Kidney epithelial cell (primary cell): Measurements from ENCODE around the gene KCNQ1. TPM values are rescaled to one million over a fixed set of nuclear protein-coding genes. Genes with fewer than 3 reads are reported as not detected.
A peak's percentile ranks its signal among the peaks of the same experiment; 100 is the strongest.

ENCODE experiments used
- DNase-seq: peaks from one replicate; pipeline ENCODE4 v3.0.0-alpha.2; 2010; ENCODE audit warnings: low read depth
- H3K27me3 ChIP-seq: 2 replicates; pipeline ENCODE4 v1.6.0; 2011; ENCODE audit warnings: low read length; ENCODE audit not compliant: control insufficient read depth, insufficient read depth
- H3K36me3 ChIP-seq: 2 replicates; pipeline ENCODE4 v1.5.1; 2011; ENCODE audit warnings: low read length; ENCODE audit not compliant: control insufficient read depth, insufficient read depth
- H3K4me3 ChIP-seq: 2 replicates; pipeline ENCODE4 v1.5.1; 2011; ENCODE audit warnings: low read depth, mild to moderate bottlenecking, control low read depth, low read length
- total RNA-seq: library from RNA; depleted of rRNA; stranded (reverse); fragments of >200 nt; gene quantifications from 2 replicates; pipeline ENCODE4 v1.2.3, GENCODE V29; 2015
- TF ChIP-seq, protein P1 (sequence below): IDR thresholded peaks from 2 replicates; pipeline ENCODE4 v1.5.1; 2011; ENCODE audit warnings: mild to moderate bottlenecking, moderate library complexity, low read length, control low read depth, inconsistent platforms; ENCODE audit not compliant: insufficient read depth, poor library complexity, severe bottlenecking

Gene KCNQ1
- total RNA-seq, 1 donor from 2014 or later = 2.3 TPM

GRCh38 chr11:2398664-2399355 lies 46.0 kb upstream of the KCNQ1 start:
- Histone ChIP-seq H3K27me3 (no peaks in the 10 kb centered on the region), H3K36me3 (peaks cover 4% of the 10 kb centered on the region), H3K4me3 (no peak overlapping the region)
- TF ChIP-seq, protein P1, sequence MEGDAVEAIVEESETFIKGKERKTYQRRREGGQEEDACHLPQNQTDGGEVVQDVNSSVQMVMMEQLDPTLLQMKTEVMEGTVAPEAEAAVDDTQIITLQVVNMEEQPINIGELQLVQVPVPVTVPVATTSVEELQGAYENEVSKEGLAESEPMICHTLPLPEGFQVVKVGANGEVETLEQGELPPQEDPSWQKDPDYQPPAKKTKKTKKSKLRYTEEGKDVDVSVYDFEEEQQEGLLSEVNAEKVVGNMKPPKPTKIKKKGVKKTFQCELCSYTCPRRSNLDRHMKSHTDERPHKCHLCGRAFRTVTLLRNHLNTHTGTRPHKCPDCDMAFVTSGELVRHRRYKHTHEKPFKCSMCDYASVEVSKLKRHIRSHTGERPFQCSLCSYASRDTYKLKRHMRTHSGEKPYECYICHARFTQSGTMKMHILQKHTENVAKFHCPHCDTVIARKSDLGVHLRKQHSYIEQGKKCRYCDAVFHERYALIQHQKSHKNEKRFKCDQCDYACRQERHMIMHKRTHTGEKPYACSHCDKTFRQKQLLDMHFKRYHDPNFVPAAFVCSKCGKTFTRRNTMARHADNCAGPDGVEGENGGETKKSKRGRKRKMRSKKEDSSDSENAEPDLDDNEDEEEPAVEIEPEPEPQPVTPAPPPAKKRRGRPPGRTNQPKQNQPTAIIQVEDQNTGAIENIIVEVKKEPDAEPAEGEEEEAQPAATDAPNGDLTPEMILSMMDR = no peak
- DNase-seq = no peak

DNA sequence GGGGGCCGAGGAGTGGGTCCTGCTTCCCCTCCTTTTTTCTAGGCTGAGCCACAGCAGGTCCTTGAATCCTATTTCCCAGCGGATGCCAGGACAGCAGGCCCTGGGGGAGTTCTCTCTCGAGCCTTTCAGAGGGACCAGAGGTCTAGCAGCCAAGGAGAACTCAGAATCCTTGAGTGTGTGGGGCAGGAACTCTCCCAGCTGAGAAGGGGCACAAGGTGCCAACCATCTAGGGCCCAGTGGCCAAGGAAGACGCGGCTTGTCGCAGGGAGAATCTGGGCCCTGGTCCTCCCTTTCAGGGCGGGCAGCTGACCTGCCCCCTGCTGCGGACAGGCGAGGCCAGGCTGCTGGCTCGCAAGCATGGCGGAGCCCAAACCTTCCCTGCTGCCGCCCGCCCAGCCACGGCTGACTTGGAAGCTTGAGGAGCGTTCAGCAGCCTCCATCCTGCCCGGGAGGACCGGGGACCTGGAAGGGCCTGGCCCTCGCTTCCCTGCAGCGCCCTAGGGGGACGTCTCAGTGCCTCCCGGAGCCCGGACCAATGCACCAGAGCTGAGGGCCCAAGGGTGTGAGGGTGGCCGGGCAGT lies 45.2 kb upstream of the KCNQ1 start:
- TF ChIP-seq, protein P1 = no peak
- no peak for DNase-seq

DNA sequence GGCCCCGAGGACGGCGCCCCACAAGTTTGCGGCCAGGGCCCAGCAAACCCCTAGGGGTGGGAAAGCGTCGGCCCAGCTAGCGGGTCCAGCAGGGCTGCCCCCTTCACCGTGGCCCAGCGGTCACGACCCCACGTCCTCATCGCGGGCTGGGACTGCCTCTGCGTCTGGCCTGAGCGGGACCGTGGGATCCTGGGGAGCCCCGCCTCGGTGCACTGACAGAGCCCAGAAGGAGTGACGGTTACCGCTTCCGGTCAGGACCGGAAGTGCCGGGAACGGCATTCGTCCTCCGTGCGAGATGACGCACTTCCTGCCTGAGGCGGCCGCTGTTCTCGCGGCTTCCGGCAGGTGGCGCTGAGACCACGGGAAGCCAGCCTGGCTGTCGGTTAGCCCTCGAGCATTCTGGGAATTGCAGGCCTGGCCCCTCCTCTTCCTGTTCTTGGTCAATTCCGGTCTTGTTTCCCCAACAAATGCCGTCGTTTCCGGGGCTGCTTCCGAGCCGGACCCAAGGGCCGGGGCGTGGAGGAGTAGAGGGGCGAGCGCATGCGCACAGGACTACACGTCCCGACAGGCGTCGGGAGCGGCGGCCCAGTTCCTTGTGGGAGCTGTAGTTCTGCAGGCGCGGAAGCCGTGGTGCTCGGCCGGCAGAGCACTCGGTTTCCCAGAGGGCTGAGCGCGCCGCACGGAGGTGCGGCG lies 44.6 kb upstream of the KCNQ1 start, which contains the start of gene TSSC4:
TSS of gene TSSC4 (plus strand) at position 682 of the 693 bp plus-strand sequence. CDS start 1,884 bp downstream, outside the sequence.
- TF ChIP-seq, protein P1 = peak; percentile 97
- peaks cover 5% of the 10 kb centered on the region for H3K36me3 ChIP-seq
- H3K4me3 ChIP-seq = peak within 1 kb of the TSS; percentile 94
- no peaks in the 10 kb centered on the region for H3K27me3 ChIP-seq
- DNase-seq = peak; percentile 99

More for the DNA sequence above, 45.2 kb upstream of the KCNQ1 start:
- Histone ChIP-seq H3K27me3 (no peaks in the 10 kb centered on the region), H3K36me3 (peaks cover 5% of the 10 kb centered on the region), H3K4me3 (peak overlapping the region; percentile 73)

- TF ChIP-seq, protein P1 = no peak
- peaks cover 3% of the 10 kb centered on the region for H3K36me3 ChIP-seq
Observed at GRCh38 chr11:2400762-2401435, 43.9 kb upstream of the KCNQ1 start.

GRCh38 chr11:2401436-2401984 lies 43.3 kb upstream of the KCNQ1 start:
- H3K27me3 ChIP-seq = peaks cover 6% of the 10 kb centered on the region
- no peak for DNase-seq
- TF ChIP-seq, protein P1 = no peak
- peak overlapping the region; percentile 94 for H3K4me3 ChIP-seq
- peaks cover 3% of the 10 kb centered on the region for H3K36me3 ChIP-seq

More at GRCh38 chr11:2400762-2401435, 43.9 kb upstream of the KCNQ1 start:
- no peak for DNase-seq
- Histone ChIP-seq H3K4me3 (peak overlapping the region; percentile 94), H3K27me3 (peaks cover 3% of the 10 kb centered on the region)
